ENCODE results near the gene AKAP13.
"Not testable (repeated sequence)": the region's sequence is repeated elsewhere in the genome, so short reads cannot be mapped to it uniquely, and the experiment has no call there.

The AKAP13 gene

GRCh38 chr15:85785887-85786780 lies 405.7 kb downstream of the AKAP13 start:
- DNase-seq (ENCODE audit: low read depth, low spot score), result no peak

GRCh38 chr15:85786781-85787114 lies 406.3 kb downstream of the AKAP13 start:
- no peak for DNase-seq (ENCODE audit: low read depth, low spot score)

GRCh38 chr15:85788771-85789495 lies 408.5 kb downstream of the AKAP13 start:
- no peak for DNase-seq (ENCODE audit: low read depth, low spot score)

- no peak for DNase-seq (ENCODE audit: low read depth, low spot score)
These were observed 409.1 kb downstream of the AKAP13 start for GRCh38 chr15:85789496-85789875.

GRCh38 chr15:85792102-85792731 lies 411.8 kb downstream of the AKAP13 start:
- no peak for DNase-seq (ENCODE audit: low read depth, low spot score)

- DNase-seq (ENCODE audit: low read depth, low spot score), result no peak
These were observed 412.6 kb downstream of the AKAP13 start for GRCh38 chr15:85792912-85793590.

- DNase-seq (ENCODE audit: low read depth, low spot score), result no peak
These were observed 413.5 kb downstream of the AKAP13 start for GRCh38 chr15:85793641-85794597.

GRCh38 chr15:85794598-85795336 lies 414.4 kb downstream of the AKAP13 start, which contains the start of gene KLHL25:
Gene KLHL25, minus strand, starts transcription at chr15:85794925. Its CDS starts 25,115 bp downstream, at chr15:85769810.
- DNase-seq (ENCODE audit: low read depth, low spot score), result peak; percentile 86

- DNase-seq (ENCODE audit: low read depth, low spot score), result no peak
These were observed 415.2 kb downstream of the AKAP13 start for GRCh38 chr15:85795337-85796305.

GRCh38 chr15:85796371-85796770 lies 416.0 kb downstream of the AKAP13 start:
- not testable (repeated sequence) for DNase-seq (ENCODE audit: low read depth, low spot score)

Data from activated CD4-positive, CD25-positive, alpha-beta regulatory T cell treated with anti-CD3 and anti-CD28 coated beads, Interleukin-2, amount 50 U/mL, for 16 hours (primary cell).